Mesothelial cell of epicardium (in vitro differentiated cells): ENCODE results near the gene FBXO15. TPM values are rescaled to one million over a fixed set of nuclear protein-coding genes. Genes with fewer than 3 reads are reported as not detected.

Source experiments
- DNase-seq, 2 experiments: peaks; one replicate each; pipeline ENCODE4 v3.0.0; 2021; ENCODE audit warnings: low spot score in 2 of 2; ENCODE audit not compliant: unreplicated experiment in 2 of 2
- H3K27ac Mint-ChIP-seq: 2 replicates; pipeline ENCODE4 v1.8.0; 2021; ENCODE audit warnings: mixed read lengths
- H3K27me3 Mint-ChIP-seq: 2 replicates; pipeline ENCODE4 v1.8.0; 2021; ENCODE audit warnings: low read depth, mixed read lengths
- H3K36me3 Mint-ChIP-seq: 2 replicates; pipeline ENCODE4 v1.8.0; 2021; ENCODE audit warnings: mixed read lengths
- H3K4me1 Mint-ChIP-seq: 2 replicates; pipeline ENCODE4 v1.8.0; 2021; ENCODE audit warnings: mixed read lengths
- H3K4me3 Mint-ChIP-seq: 2 replicates; pipeline ENCODE4 v1.8.0; 2021; ENCODE audit warnings: mild to moderate bottlenecking, moderate library complexity, mixed read lengths
- H3K9me3 Mint-ChIP-seq: 2 replicates; pipeline ENCODE4 v1.8.0; 2021; ENCODE audit warnings: mixed read lengths
- total RNA-seq: library from RNA; stranded (reverse); gene quantifications from 3 replicates; pipeline ENCODE4 v1.2.1, GENCODE V29; 2021
- TF ChIP-seq, protein P1 (sequence below): fragments of 200-600 bp; sonication (generic); IDR thresholded peaks from one replicate; pipeline ENCODE4 v1.5.0; 2021; ENCODE audit warnings: antibody characterized with exemption; ENCODE audit not compliant: unreplicated experiment

Gene FBXO15
- total RNA-seq, 1 donor from 2014 or later: 2.3 TPM

DNA sequence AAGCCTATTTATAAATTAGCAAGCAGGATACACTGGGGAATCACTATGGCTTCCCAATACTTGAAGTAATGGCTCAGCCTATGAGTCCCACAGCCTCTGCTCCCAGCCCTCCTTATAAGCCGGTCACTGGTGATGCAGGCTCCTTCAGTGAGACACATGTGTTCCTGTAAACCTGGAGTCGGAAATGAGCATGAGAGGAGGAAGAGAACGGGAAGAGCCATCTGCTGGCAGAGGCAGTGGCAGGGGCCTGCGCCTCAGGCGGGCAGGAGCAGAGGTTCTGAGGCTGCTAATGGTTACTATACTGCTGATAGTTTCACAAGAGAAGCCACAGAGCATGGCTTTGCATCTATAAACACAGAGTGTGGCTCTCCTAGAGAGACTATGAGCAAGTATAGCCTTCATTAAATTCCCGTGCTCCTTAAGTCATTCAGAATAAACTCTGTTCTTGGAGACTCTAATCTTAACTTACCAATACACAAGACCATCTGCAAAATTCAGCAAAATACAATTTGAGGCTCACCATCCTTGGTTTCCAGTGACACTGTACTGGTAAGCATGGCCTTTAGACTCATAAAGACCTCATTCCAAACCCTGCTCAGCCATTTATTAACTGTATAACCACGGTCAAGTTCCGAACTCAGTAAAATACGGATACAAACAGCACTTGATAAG lies 63.3 kb downstream of the FBXO15 start:
- no peak overlapping the region for H3K4me3 Mint-ChIP-seq
- H3K27ac Mint-ChIP-seq: no peak overlapping the region
- DNase-seq: no peak
- TF ChIP-seq, protein P1, sequence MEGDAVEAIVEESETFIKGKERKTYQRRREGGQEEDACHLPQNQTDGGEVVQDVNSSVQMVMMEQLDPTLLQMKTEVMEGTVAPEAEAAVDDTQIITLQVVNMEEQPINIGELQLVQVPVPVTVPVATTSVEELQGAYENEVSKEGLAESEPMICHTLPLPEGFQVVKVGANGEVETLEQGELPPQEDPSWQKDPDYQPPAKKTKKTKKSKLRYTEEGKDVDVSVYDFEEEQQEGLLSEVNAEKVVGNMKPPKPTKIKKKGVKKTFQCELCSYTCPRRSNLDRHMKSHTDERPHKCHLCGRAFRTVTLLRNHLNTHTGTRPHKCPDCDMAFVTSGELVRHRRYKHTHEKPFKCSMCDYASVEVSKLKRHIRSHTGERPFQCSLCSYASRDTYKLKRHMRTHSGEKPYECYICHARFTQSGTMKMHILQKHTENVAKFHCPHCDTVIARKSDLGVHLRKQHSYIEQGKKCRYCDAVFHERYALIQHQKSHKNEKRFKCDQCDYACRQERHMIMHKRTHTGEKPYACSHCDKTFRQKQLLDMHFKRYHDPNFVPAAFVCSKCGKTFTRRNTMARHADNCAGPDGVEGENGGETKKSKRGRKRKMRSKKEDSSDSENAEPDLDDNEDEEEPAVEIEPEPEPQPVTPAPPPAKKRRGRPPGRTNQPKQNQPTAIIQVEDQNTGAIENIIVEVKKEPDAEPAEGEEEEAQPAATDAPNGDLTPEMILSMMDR: no peak
- peaks cover 12% of the 10 kb centered on the region for H3K9me3 Mint-ChIP-seq
- peaks cover 21% of the 10 kb centered on the region for H3K27me3 Mint-ChIP-seq
- peaks cover 2% of the 10 kb centered on the region for H3K4me1 Mint-ChIP-seq
- H3K36me3 Mint-ChIP-seq: no peaks in the 10 kb centered on the region

DNA sequence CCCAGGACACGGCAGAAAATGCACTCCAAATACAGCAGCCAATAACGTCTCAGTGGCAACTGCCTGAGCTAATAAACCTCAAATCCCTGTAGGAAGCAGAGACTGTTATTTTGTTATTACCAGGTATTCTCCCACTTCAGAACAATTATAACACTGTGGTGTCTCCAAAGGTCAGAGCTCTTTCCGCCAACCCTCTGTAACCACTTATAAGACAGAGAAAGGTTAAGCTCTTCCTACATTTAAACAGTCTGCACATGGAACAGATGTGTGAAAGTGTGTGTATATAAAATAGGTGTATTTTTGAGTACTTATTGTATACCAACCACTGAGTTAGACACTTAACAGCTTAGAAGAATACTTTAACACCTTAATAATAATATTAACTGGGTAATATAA lies 64.1 kb downstream of the FBXO15 start:
- Mint-ChIP-seq H3K27ac (no peak overlapping the region), H3K27me3 (peaks cover 23% of the 10 kb centered on the region), H3K4me3 (no peak overlapping the region), H3K4me1 (peaks cover 2% of the 10 kb centered on the region), H3K9me3 (peaks cover 6% of the 10 kb centered on the region), H3K36me3 (no peaks in the 10 kb centered on the region)
- DNase-seq: no peak
- TF ChIP-seq, protein P1: no peak

- H3K36me3 Mint-ChIP-seq: no peaks in the 10 kb centered on the region
- H3K4me3 Mint-ChIP-seq: no peak overlapping the region
- peaks cover 2% of the 10 kb centered on the region for H3K4me1 Mint-ChIP-seq
- TF ChIP-seq, protein P1: no peak
- peaks cover 1% of the 10 kb centered on the region for H3K9me3 Mint-ChIP-seq
- no peak for DNase-seq
- no peak overlapping the region for H3K27ac Mint-ChIP-seq
- H3K27me3 Mint-ChIP-seq: peaks cover 25% of the 10 kb centered on the region
Observed at GRCh38 chr18:74082742-74083556, 64.7 kb downstream of the FBXO15 start.

- TF ChIP-seq, protein P1: no peak
- H3K4me1 Mint-ChIP-seq: peaks cover 2% of the 10 kb centered on the region
- peak in 1 of 2 experiments; percentile 51 for DNase-seq
- no peak overlapping the region for H3K27ac Mint-ChIP-seq
- H3K4me3 Mint-ChIP-seq: no peak overlapping the region
- H3K27me3 Mint-ChIP-seq: peaks cover 25% of the 10 kb centered on the region
- H3K9me3 Mint-ChIP-seq: no peaks in the 10 kb centered on the region
- H3K36me3 Mint-ChIP-seq: no peaks in the 10 kb centered on the region
Observed at GRCh38 chr18:74081966-74082741, 65.5 kb downstream of the FBXO15 start.

GRCh38 chr18:74078257-74078656 lies 69.4 kb downstream of the FBXO15 start:
- Mint-ChIP-seq H3K27me3 (peaks cover 25% of the 10 kb centered on the region), H3K4me3 (no peak overlapping the region), H3K27ac (no peak overlapping the region), H3K36me3 (no peaks in the 10 kb centered on the region), H3K9me3 (no peaks in the 10 kb centered on the region), H3K4me1 (peaks cover 2% of the 10 kb centered on the region)
- no peak for DNase-seq
- TF ChIP-seq, protein P1: no peak
